Naive thymus-derived CD8-positive, alpha-beta T cell (primary cell): ENCODE data around the gene DEF6. TPM values are rescaled to one million over a fixed set of nuclear protein-coding genes. Genes with fewer than 3 reads are reported as not detected.

Source experiments
- ATAC-seq, 2 donors: fragments of 150-1000 bp; cut with Tn5 transposase in 1 of 2; sonication (Bioruptor Pico), chemical (Tn5 transposase) in 1 of 2; 1 replicate in 1 of 2; 2 replicates in 1 of 2; pipeline ENCODE4 v1.10.0; 2021; ENCODE audit warnings: mild to moderate bottlenecking in 2 of 2, moderate library complexity in 2 of 2
- POLR2A ChIA-PET: fragments of 350-600 bp; sonication (Branson Sonifier 250); formaldehyde crosslinking; loops from one replicate; lab custom pipeline; 2021; ENCODE audit warnings: antibody characterized with exemption; lab: Charles Lee
- DNase-seq, 10 donors: peaks; one replicate each; pipeline versions ENCODE4 v3.0.0 to v3.0.0-alpha.2; 2020 to 2022
- H3K27ac Mint-ChIP-seq, 10 donors: one replicate each; pipeline ENCODE4 v1.8.0; 2020 to 2022; ENCODE audit warnings: mild to moderate bottlenecking in 10 of 10, mixed read lengths in 10 of 10, moderate library complexity in 4 of 10, inconsistent platforms in 1 of 10
- H3K27me3 Mint-ChIP-seq, 5 donors: one replicate each; pipeline ENCODE4 v1.8.0; 2021 to 2022; ENCODE audit warnings: mixed read lengths in 5 of 5
- H3K36me3 Mint-ChIP-seq, 3 donors: one replicate each; pipeline ENCODE4 v1.8.0; 2020 to 2022; ENCODE audit warnings: mixed read lengths in 3 of 3, mild to moderate bottlenecking in 2 of 3, inconsistent platforms in 1 of 3
- H3K4me1 Mint-ChIP-seq, 4 donors: one replicate each; pipeline ENCODE4 v1.8.0; 2021 to 2022; ENCODE audit warnings: mixed read lengths in 4 of 4
- H3K4me3 Mint-ChIP-seq, 10 donors: one replicate each; pipeline ENCODE4 v1.8.0; 2020 to 2022; ENCODE audit warnings: mild to moderate bottlenecking in 10 of 10, mixed read lengths in 10 of 10, moderate library complexity in 6 of 10, inconsistent platforms in 1 of 10
- H3K9me3 Mint-ChIP-seq, 9 donors: one replicate each; pipeline ENCODE4 v1.8.0; 2020 to 2022; ENCODE audit warnings: mixed read lengths in 9 of 9, mild to moderate bottlenecking in 3 of 9, inconsistent platforms in 1 of 9, moderate library complexity in 1 of 9
- polyA plus RNA-seq, 3 donors: library from polyadenylated mRNA; unstranded; fragments of 300-500 nt; fragmentation: Illumina TruSeq; gene quantifications; one replicate each; pipeline ENCODE4 v1.2.3, GENCODE V29; 2021
- total RNA-seq, 8 experiments: library from RNA in 2 of 8; stranded (reverse) in 2 of 8; gene quantifications; one replicate each; pipeline ENCODE4 v1.2.3 and lab custom pipeline; 2021 to 2026

DEF6 gene
- total and polyA plus RNA-seq, 5 experiments from 2014 or later = 93.7 to 268 (median 196) TPM

DNA sequence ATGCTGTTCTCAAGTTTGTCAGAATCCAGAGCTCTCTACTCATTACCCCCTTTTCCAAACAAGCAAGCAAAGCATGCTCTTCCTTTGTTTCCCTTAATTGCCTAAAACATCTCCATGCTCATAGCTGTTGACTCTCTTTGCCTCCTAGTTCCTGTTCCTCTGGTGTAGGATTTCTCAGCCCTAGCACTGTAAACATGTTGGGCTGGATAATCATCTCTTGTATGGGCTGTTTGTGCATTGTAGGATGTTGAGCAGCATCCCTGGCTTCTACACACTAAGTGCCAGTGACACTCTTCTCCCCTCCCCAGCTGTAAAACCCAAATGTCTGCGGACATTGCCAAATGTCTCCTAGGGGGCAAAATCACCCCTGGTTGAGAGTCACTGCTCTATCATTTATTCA lies 58.8 kb downstream of the DEF6 start:
- no peak for ATAC-seq
- Mint-ChIP-seq H3K9me3 (no peaks in the 10 kb centered on the region), H3K36me3 (peaks cover 23 to 84% (median 27%) of the 10 kb centered on the region in 3 donors), H3K27ac (peak overlapping the region in 6 of 10 donors; percentile 11 to 88 (median 54)), H3K4me3 (no peak overlapping the region), H3K27me3 (no peaks in the 10 kb centered on the region), H3K4me1 (peaks cover 42 to 82% (median 73%) of the 10 kb centered on the region in 4 donors)
- no peak for DNase-seq
- POLR2A ChIA-PET = interaction anchor here (1.1 to 1.4 kb wide), 3 partner anchors 9 to 38 kb away, joined by 3 to 5 read pairs (median 4); no protein-coding TSS in a partner anchor

DNA sequence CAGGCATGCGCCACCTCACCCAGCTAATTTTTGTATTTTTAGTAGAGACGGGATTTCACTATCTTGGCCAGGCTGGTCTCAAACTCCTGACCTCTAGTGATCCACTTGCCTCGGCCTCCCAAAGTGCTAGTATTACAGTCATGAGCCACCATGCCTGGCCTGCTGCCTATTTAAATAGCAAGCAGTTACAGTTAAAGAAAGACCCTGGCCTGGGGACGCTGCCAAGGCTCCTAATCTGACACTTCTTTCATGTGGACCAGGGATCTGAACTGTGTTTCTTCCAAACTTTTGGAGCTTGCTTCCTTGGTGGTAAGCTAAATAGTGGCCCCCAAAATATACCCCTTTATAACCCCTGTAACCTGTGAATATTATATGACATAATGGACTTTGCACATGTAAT lies 60.1 kb downstream of the DEF6 start:
- POLR2A ChIA-PET = interaction anchor here (1.0 to 1.4 kb wide), 3 partner anchors 9 to 36 kb away, joined by 3 read pairs; partner anchors contain the start of gene PPARD
- ATAC-seq (no peak), DNase-seq (no peak)
- Mint-ChIP-seq H3K4me1 (peaks cover 49 to 82% (median 75%) of the 10 kb centered on the region in 4 donors), H3K27ac (peak overlapping the region in 3 of 10 donors; percentile 18 to 84 (median 60)), H3K9me3 (no peaks in the 10 kb centered on the region), H3K4me3 (peak overlapping the region in 2 of 10 donors; percentile 3 to 10), H3K27me3 (no peaks in the 10 kb centered on the region), H3K36me3 (peaks cover 21 to 78% (median 23%) of the 10 kb centered on the region in 3 donors)

GRCh38 chr6:35358086-35358485 lies 60.5 kb downstream of the DEF6 start:
- Mint-ChIP-seq H3K27me3 (no peaks in the 10 kb centered on the region), H3K27ac (peak overlapping the region in 6 of 10 donors; percentile 3 to 84 (median 52)), H3K4me3 (peak overlapping the region in 4 of 10 donors; percentile 3 to 38 (median 19)), H3K4me1 (peaks cover 48 to 82% (median 75%) of the 10 kb centered on the region in 4 donors), H3K36me3 (peaks cover 17 to 76% (median 19%) of the 10 kb centered on the region in 3 donors), H3K9me3 (no peaks in the 10 kb centered on the region)
- DNase-seq (no peak), ATAC-seq (no peak)
- POLR2A ChIA-PET = interaction anchor here (1.0 to 1.4 kb wide), 3 partner anchors 9 to 36 kb away, joined by 3 read pairs; partner anchors contain the start of gene PPARD

DNA sequence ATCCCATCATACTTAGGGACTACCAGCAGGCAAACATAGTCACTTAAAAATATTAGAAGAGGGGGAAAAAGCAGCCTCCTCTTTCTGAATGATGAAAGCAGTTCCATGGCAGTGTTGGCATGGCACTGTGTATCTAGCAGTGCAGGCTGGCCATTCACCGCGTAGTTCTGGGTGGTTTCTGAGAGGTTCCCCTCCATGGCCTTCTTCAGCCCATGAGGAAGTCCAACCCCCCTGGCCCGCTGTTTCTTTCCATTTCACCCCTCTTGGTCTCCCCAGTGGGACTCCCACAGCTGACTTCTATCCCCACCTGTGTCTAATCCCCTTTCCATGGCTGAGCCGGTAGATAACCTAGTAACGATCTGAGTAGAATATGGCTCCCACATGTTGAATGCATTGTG lies 61.7 kb downstream of the DEF6 start:
- peak overlapping the region in 4 of 10 donors; percentile 2 to 79 (median 62) for H3K27ac Mint-ChIP-seq
- H3K27me3 Mint-ChIP-seq = no peaks in the 10 kb centered on the region
- no peaks in the 10 kb centered on the region for H3K9me3 Mint-ChIP-seq

GRCh38 chr6:35359744-35360348 lies 62.2 kb downstream of the DEF6 start:
- no peak overlapping the region for H3K4me3 Mint-ChIP-seq
- H3K27ac Mint-ChIP-seq = peak overlapping the region in 8 of 10 donors; percentile 37 to 79 (median 54)
- no peaks in the 10 kb centered on the region for H3K9me3 Mint-ChIP-seq
- peaks cover 47 to 82% (median 73%) of the 10 kb centered on the region in 4 donors for H3K4me1 Mint-ChIP-seq
- no peak for DNase-seq
- H3K27me3 Mint-ChIP-seq = no peaks in the 10 kb centered on the region
- no peak for ATAC-seq
- POLR2A ChIA-PET = interaction anchor here (0.9 kb wide), 1 partner anchor 10 kb away, joined by 3 read pairs; no protein-coding TSS in a partner anchor
- H3K36me3 Mint-ChIP-seq = peaks cover 14 to 71% (median 17%) of the 10 kb centered on the region in 3 donors

More for the DNA sequence above, 61.7 kb downstream of the DEF6 start:
- POLR2A ChIA-PET = no interaction called here
- Mint-ChIP-seq H3K4me3 (no peak overlapping the region), H3K4me1 (peaks cover 49 to 85% (median 76%) of the 10 kb centered on the region in 4 donors), H3K36me3 (peaks cover 14 to 72% (median 17%) of the 10 kb centered on the region in 3 donors)
- DNase-seq = no peak
- no peak for ATAC-seq

DNA sequence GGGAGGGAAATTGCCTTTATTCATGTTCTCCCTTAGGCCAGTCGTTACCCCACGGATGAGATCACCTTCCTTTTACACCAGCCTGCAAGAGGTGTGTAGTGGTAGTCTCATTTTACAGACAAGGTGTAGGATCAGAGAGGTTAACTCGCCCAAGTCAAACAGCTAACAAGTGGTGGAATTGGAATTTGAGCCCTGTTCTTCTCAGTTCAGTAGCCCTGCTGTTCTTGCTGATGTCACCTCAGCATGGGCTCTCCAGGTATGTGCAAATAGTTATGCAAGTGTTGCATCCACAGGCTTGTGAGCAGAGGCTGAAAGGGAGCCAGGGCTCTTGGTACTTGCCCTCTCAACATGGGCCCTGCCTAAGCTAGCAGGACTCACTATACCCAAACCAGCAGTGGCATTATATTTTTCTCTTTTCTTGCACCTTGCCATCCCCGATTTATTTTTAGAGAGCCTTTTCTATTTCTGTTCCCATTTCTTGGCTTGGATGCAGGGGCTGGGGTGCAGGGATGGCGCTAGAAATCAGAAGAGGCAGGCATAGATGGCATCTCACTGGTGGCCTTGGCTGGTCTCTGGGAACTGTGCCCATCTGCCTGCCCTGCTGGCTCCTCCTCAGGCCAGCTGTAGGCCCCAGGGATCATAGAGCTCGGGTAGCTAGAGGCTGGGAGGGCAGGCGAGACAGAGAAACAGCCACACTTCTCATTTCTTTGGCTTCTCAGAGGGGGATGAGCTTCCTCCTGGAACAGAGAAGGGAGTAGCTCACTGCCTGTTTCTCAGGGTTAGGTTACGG lies 62.9 kb downstream of the DEF6 start:
- POLR2A ChIA-PET = interaction anchor here (0.9 to 1.5 kb wide), 3 partner anchors 9 to 12 kb away, joined by 3 to 9 read pairs (median 4); no protein-coding TSS in a partner anchor
- H3K4me1 Mint-ChIP-seq = peaks cover 50 to 79% (median 75%) of the 10 kb centered on the region in 4 donors
- peaks cover 14 to 72% (median 17%) of the 10 kb centered on the region in 3 donors for H3K36me3 Mint-ChIP-seq
- no peak for ATAC-seq
- peak overlapping the region in 9 of 10 donors; percentile 30 to 79 (median 64) for H3K27ac Mint-ChIP-seq
- no peak for DNase-seq
- no peaks in the 10 kb centered on the region for H3K9me3 Mint-ChIP-seq
- peak overlapping the region in 2 of 10 donors; percentile 26 to 36 for H3K4me3 Mint-ChIP-seq
- no peaks in the 10 kb centered on the region for H3K27me3 Mint-ChIP-seq

DNA sequence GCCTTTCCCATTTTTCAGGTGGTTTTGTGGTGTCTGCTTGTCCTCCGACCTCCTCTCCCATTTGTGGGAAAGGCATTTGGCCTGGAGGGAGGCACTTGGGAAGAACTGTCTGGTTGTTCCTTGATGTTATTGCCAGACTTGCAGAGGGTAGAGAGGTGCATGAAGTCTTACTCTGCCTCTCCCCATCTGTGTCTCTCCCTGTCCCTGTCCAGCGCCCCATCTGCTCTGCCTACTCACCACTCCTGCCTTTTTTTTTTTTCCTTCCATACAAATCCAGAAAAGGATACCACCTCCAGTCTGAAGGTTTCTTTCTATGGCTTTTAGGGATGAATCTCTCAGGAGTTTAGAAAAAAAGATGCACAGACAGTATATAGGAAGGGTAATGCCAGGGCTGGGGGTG lies 64.6 kb downstream of the DEF6 start:
- H3K9me3 Mint-ChIP-seq = no peaks in the 10 kb centered on the region
- peak overlapping the region in 3 of 10 donors; percentile 12 to 16 (median 15) for H3K4me3 Mint-ChIP-seq
- H3K27me3 Mint-ChIP-seq = no peaks in the 10 kb centered on the region
- H3K36me3 Mint-ChIP-seq = peaks cover 7 to 58% (median 9%) of the 10 kb centered on the region in 3 donors
- POLR2A ChIA-PET = interaction anchor here (1.2 to 2.2 kb wide), 2 partner anchors 13 to 64 kb away, joined by 3 to 8 read pairs; no protein-coding TSS in a partner anchor
- H3K4me1 Mint-ChIP-seq = peaks cover 54 to 79% (median 73%) of the 10 kb centered on the region in 4 donors
- H3K27ac Mint-ChIP-seq = peak overlapping the region; percentile 59 to 88 (median 76)
- ATAC-seq (no peak), DNase-seq (no peak)

GRCh38 chr6:35363293-35363750 lies 65.7 kb downstream of the DEF6 start:
- no peak for ATAC-seq
- peaks cover 48 to 81% (median 78%) of the 10 kb centered on the region in 4 donors for H3K4me1 Mint-ChIP-seq
- H3K27ac Mint-ChIP-seq = peak overlapping the region; percentile 32 to 88 (median 74)
- peak overlapping the region in 2 of 10 donors; percentile 34 to 40 for H3K4me3 Mint-ChIP-seq
- no peaks in the 10 kb centered on the region for H3K9me3 Mint-ChIP-seq
- no peaks in the 10 kb centered on the region for H3K27me3 Mint-ChIP-seq
- POLR2A ChIA-PET = interaction anchor here (1.2 to 2.2 kb wide), 3 partner anchors 9 to 65 kb away, joined by 3 to 8 read pairs (median 3); no protein-coding TSS in a partner anchor
- H3K36me3 Mint-ChIP-seq = peaks cover 3 to 47% (median 14%) of the 10 kb centered on the region in 3 donors
- peak in 1 of 10 donors; percentile 28 for DNase-seq

- H3K4me3 Mint-ChIP-seq = no peak overlapping the region
- H3K27me3 Mint-ChIP-seq = no peaks in the 10 kb centered on the region
- ATAC-seq (no peak), DNase-seq (peak in 1 of 10 donors; percentile 4)
- peak overlapping the region; percentile 53 to 89 (median 78) for H3K27ac Mint-ChIP-seq
- POLR2A ChIA-PET = interaction anchor here (1.1 kb wide), 1 partner anchor 10 kb away, joined by 5 read pairs; no protein-coding TSS in a partner anchor
- peaks cover 51 to 81% (median 78%) of the 10 kb centered on the region in 4 donors for H3K4me1 Mint-ChIP-seq
- peaks cover 0 to 30% (median 12%) of the 10 kb centered on the region in 3 donors for H3K36me3 Mint-ChIP-seq
- no peaks in the 10 kb centered on the region for H3K9me3 Mint-ChIP-seq
These were observed 68.1 kb downstream of the DEF6 start for GRCh38 chr6:35365594-35366203.

- Mint-ChIP-seq H3K9me3 (no peaks in the 10 kb centered on the region), H3K4me3 (no peak overlapping the region), H3K27ac (peak overlapping the region; percentile 53 to 89 (median 78)), H3K36me3 (peaks cover 0 to 27% (median 12%) of the 10 kb centered on the region in 3 donors), H3K4me1 (peaks cover 52 to 81% (median 78%) of the 10 kb centered on the region in 4 donors), H3K27me3 (no peaks in the 10 kb centered on the region)
- POLR2A ChIA-PET = no interaction called here
- ATAC-seq (no peak), DNase-seq (no peak)
These were observed 68.6 kb downstream of the DEF6 start for GRCh38 chr6:35366204-35366596.

DNA sequence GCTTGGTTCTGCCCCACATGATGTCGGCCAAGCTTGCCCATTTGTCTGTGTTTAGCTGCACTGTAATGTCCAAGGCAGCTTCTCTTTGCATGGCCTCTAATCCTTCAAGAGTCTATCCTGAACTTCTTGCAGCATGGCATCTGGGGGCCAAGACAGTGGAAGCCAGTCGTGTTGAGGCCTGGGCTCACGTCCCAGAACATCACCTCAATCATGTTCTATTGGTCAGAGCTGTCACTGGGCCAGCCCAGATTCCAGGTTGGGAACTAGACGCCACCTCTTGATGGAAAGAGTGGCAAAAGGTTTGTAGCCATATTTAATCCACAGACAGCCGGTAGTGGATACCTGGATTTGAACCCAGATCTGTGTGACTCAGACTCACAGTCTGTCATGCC lies 70.0 kb downstream of the DEF6 start:
- Mint-ChIP-seq H3K4me1 (peaks cover 50 to 79% (median 75%) of the 10 kb centered on the region in 4 donors), H3K9me3 (no peaks in the 10 kb centered on the region), H3K36me3 (peaks cover 0 to 20% (median 9%) of the 10 kb centered on the region in 3 donors), H3K27ac (peak overlapping the region in 9 of 10 donors; percentile 39 to 89 (median 78)), H3K27me3 (no peaks in the 10 kb centered on the region), H3K4me3 (no peak overlapping the region)
- ATAC-seq (no peak), DNase-seq (no peak)
- POLR2A ChIA-PET = interaction anchor here (0.6 to 1.6 kb wide), 5 partner anchors 9 to 669 kb away, joined by 3 to 7 read pairs (median 5); no protein-coding TSS in a partner anchor
